Stomach (tissue), 4 donors: ENCODE data around the gene CFAP65.

Source experiments
- EP300 ChIP-seq: sonication (generic); formaldehyde crosslinking; IDR thresholded peaks from one replicate; pipeline ENCODE4 v1.6.1; 2017; ENCODE audit warnings: antibody characterized with exemption
- TF ChIP-seq, protein P1 (sequence below), 7 experiments: fragments of 450-650 bp in 4 of 7; fragments of 200-600 bp in 3 of 7; sonication (generic) in 3 of 7; IDR thresholded peaks; one replicate each; pipeline ENCODE4 v1.5.1; 2016 to 2019; ENCODE audit warnings: antibody characterized with exemption in 7 of 7, control low read depth in 2 of 7, mild to moderate bottlenecking in 1 of 7

GRCh38 chr2:219042157-219042556, 841 bp upstream of the CFAP65 start:
- TF ChIP-seq, protein P1, sequence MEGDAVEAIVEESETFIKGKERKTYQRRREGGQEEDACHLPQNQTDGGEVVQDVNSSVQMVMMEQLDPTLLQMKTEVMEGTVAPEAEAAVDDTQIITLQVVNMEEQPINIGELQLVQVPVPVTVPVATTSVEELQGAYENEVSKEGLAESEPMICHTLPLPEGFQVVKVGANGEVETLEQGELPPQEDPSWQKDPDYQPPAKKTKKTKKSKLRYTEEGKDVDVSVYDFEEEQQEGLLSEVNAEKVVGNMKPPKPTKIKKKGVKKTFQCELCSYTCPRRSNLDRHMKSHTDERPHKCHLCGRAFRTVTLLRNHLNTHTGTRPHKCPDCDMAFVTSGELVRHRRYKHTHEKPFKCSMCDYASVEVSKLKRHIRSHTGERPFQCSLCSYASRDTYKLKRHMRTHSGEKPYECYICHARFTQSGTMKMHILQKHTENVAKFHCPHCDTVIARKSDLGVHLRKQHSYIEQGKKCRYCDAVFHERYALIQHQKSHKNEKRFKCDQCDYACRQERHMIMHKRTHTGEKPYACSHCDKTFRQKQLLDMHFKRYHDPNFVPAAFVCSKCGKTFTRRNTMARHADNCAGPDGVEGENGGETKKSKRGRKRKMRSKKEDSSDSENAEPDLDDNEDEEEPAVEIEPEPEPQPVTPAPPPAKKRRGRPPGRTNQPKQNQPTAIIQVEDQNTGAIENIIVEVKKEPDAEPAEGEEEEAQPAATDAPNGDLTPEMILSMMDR (IDR thresholded peaks at IDR 0.05), result no peak
- no peak for TF ChIP-seq EP300
